Common myeloid progenitor, CD34-positive (primary cell): ENCODE results near the gene RSPH1.

ENCODE experiments used
- CTCF ChIA-PET: fragments of 350-600 bp; sonication (Branson Sonifier 250); formaldehyde crosslinking; loops from one replicate; lab custom pipeline; 2021; ENCODE audit warnings: antibody characterized with exemption; lab: Charles Lee
- POLR2A ChIA-PET: fragments of 350-600 bp; sonication (Branson Sonifier 250); formaldehyde crosslinking; loops from one replicate; lab custom pipeline; 2021; ENCODE audit warnings: antibody characterized with exemption; lab: Charles Lee
- DNase-seq, 3 donors: peaks; one replicate each; pipeline versions ENCODE4 v3.0.0 to v3.0.0-alpha.2; 2013
- H3K27ac ChIP-seq, 2 experiments: 1 replicate in 1 of 2; 2 replicates in 1 of 2; pipeline ENCODE4 v1.7.0; 2013; ENCODE audit warnings: inconsistent platforms in 2 of 2, low read length in 2 of 2, mild to moderate bottlenecking in 2 of 2, low read depth in 1 of 2, moderate library complexity in 1 of 2; ENCODE audit not compliant: severe bottlenecking in 2 of 2, insufficient read depth in 1 of 2, poor library complexity in 1 of 2
- H3K27me3 ChIP-seq, 5 experiments: replicated peaks in 2 of 5; 1 replicate in 3 of 5; 2 replicates in 2 of 5; pipeline versions ENCODE4 v1.6.1 to v1.7.0; 2013; ENCODE audit warnings: low read length in 4 of 5, mild to moderate bottlenecking in 2 of 5, moderate library complexity in 2 of 5, inconsistent platforms in 1 of 5; ENCODE audit not compliant: insufficient read depth in 5 of 5, control insufficient read depth in 4 of 5
- H3K36me3 ChIP-seq, 4 experiments: 1 replicate in 2 of 4; 2 replicates in 2 of 4; pipeline versions ENCODE4 v1.6.1 to v1.7.0; 2013; ENCODE audit warnings: low read length in 3 of 4, control low read depth in 1 of 4, mild to moderate bottlenecking in 1 of 4; ENCODE audit not compliant: control insufficient read depth in 4 of 4, insufficient read depth in 4 of 4
- H3K4me1 ChIP-seq, 4 experiments: 1 replicate in 3 of 4; 2 replicates in 1 of 4; pipeline versions ENCODE4 v1.6.1 to v1.7.1; 2013; ENCODE audit warnings: low read length in 3 of 4, mild to moderate bottlenecking in 3 of 4, control low read depth in 1 of 4, inconsistent platforms in 1 of 4, moderate library complexity in 1 of 4; ENCODE audit not compliant: control insufficient read depth in 4 of 4, insufficient read depth in 4 of 4; ENCODE audit errors: control extremely low read depth in 1 of 4
- H3K4me3 ChIP-seq, 7 experiments: 1 replicate in 4 of 7; 2 replicates in 3 of 7; pipeline versions ENCODE4 v1.5.1 to v1.7.0; 2013; ENCODE audit warnings: mild to moderate bottlenecking in 7 of 7, low read length in 6 of 7, moderate library complexity in 6 of 7, inconsistent platforms in 2 of 7, low read depth in 2 of 7, control low read depth in 1 of 7; ENCODE audit not compliant: insufficient read depth in 4 of 7, control insufficient read depth in 1 of 7; ENCODE audit errors: extremely low read depth in 1 of 7
- H3K9me3 ChIP-seq, 5 experiments: 1 replicate in 4 of 5; 2 replicates in 1 of 5; pipeline versions ENCODE4 v1.6.1 to v1.7.1; 2013; ENCODE audit warnings: low read length in 4 of 5, mild to moderate bottlenecking in 2 of 5, inconsistent platforms in 1 of 5, low read depth in 1 of 5, moderate library complexity in 1 of 5; ENCODE audit not compliant: control insufficient read depth in 4 of 5, insufficient read depth in 2 of 5; ENCODE audit errors: control extremely low read depth in 1 of 5
- WGBS: methylation state at CpG from one replicate; pipeline ENCODE4 v1.1.5; 2013; ENCODE audit not compliant: insufficient coverage; 5-methylcytosine and 5-hydroxymethylcytosine counted together

Gene RSPH1

DNA sequence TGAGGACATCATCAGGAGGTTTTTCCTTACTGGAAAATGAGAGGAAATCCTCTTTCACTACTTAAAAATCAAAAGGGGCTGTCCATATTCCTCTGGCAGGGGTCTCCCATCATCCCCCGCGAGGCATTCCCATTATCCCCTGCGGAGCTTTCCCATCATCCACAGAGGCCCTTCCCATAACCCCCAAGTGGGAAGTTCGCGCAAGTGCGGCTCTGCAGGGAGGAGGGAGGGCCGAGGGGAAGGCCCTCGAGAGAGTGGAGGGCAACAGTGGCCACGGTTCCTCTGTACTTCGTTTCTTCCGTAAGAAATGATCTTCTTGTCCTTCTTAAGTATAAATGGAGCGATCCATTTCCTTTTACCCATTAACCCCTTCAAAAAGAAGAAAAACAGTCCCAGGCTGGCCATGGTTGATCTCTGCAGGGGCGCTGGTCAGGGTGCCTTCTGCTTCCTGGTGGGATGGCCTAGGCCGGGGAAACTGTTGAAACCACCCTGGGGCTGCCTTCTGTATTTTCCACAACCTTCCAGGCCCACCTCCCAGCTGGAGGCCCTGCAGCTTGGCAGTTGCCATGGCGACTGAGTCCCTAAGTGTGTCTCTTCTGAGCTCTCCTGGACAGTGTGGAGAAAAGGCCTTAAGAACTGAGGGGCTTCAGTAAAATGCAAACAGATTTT, 3.6 kb upstream of the RSPH1 start:
- H3K36me3 ChIP-seq = no peaks in the 10 kb centered on the region
- POLR2A ChIA-PET = interaction anchor here (0.6 to 0.7 kb wide), 2 partner anchors 32 to 126 kb away, joined by 3 to 4 read pairs; no protein-coding TSS in a partner anchor
- H3K4me1 ChIP-seq = peaks cover 25 to 48% (median 44%) of the 10 kb centered on the region in 4 experiments
- DNase-seq = peak in 1 of 3 donors; percentile 29
- WGBS = 83% methylated on average over 7 of the region's 15 CpGs
- CTCF ChIA-PET = interaction anchor here (0.9 to 1.4 kb wide), 3 partner anchors 13 to 37 kb away, joined by 3 to 5 read pairs (median 4); no protein-coding TSS in a partner anchor
- H3K27me3 ChIP-seq = no peaks in the 10 kb centered on the region
- H3K4me3 ChIP-seq = no peak overlapping the region
- H3K27ac ChIP-seq = no peak overlapping the region
- no peaks in the 10 kb centered on the region for H3K9me3 ChIP-seq

DNA sequence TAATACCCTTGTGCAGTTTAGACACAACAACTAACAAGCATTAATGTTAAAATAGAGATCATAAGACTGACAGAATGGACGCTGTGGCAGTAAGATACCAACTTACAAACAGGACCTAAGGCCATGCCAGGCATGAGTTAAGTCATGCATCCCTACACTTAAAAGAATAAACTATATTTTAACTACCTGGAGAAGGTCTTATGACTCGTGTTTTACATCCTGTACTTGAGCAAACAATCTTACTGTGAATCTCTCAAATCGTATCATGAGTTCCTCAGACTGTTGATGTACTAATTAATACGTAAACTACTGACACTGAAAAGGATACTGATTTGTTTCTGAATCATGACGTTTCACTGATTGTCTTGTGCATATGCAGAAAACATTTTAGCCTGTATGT, 2.0 kb upstream of the RSPH1 start:
- DNase-seq = no peak
- ChIA-PET POLR2A (no interaction called here), CTCF (interaction anchor here (1.2 to 1.4 kb wide), 2 partner anchors 38 to 261 kb away, joined by 4 read pairs; no protein-coding TSS in a partner anchor)
- no peak overlapping the region for H3K27ac ChIP-seq
- no peak overlapping the region for H3K4me3 ChIP-seq
- 83% methylated on average over 2 of the region's 5 CpGs for WGBS
- no peaks in the 10 kb centered on the region for H3K27me3 ChIP-seq
- peaks cover 12 to 37% (median 31%) of the 10 kb centered on the region in 4 experiments for H3K4me1 ChIP-seq
- no peaks in the 10 kb centered on the region for H3K9me3 ChIP-seq
- H3K36me3 ChIP-seq = no peaks in the 10 kb centered on the region

DNA sequence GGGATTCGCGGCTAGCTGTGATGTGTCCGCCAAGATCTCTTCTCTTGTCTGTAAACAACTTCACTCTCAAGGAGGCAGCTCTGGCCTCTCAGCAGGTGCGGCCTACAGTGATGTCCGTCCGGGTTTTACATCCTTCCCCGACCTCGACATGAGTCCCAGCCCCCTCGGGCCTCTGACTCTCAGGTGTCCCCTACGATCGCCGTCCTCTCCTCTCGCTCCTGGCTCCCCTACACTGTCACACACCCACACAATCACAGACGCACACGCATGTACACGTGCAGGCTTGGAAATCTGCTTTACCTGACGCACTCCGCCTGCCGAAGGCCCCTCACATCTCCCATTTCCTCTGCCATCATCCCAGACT, 797 bp upstream of the RSPH1 start:
- Histone ChIP-seq H3K4me3 (peak overlapping the region; percentile 46 to 85 (median 69)), H3K27ac (peak overlapping the region; percentile 91 to 92), H3K9me3 (no peaks in the 10 kb centered on the region), H3K27me3 (no peaks in the 10 kb centered on the region), H3K4me1 (peaks cover 13 to 43% (median 34%) of the 10 kb centered on the region in 4 experiments), H3K36me3 (no peaks in the 10 kb centered on the region)
- ChIA-PET POLR2A (no interaction called here), CTCF (interaction anchor here (0.7 to 1.4 kb wide), 4 partner anchors 9 to 260 kb away, joined by 3 to 6 read pairs (median 4); no protein-coding TSS in a partner anchor)
- no peak for DNase-seq
- WGBS = 11% methylated on average over 13 of the region's 19 CpGs

DNA sequence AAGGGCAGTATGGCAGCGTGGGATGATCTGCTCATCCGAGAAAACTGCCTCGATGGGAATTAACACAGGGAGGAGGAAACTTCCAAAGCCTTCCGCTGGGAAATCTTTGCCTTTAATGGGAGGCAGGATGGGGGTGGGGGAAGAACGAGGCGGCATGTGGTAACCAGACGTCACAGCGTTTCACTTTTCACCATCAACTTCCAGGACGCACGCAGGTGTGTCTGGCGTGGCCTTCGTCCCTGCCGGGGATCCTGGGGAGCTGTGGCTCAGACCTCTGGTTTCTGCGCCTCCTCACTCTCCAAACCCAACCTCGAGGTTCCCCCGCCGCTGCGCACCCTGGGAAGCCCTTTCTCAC, 282 bp downstream of the RSPH1 start:
- Histone ChIP-seq H3K9me3 (no peaks in the 10 kb centered on the region), H3K4me1 (peaks cover 16 to 52% (median 39%) of the 10 kb centered on the region in 4 experiments), H3K27me3 (no peaks in the 10 kb centered on the region), H3K36me3 (no peaks in the 10 kb centered on the region), H3K27ac (peak overlapping the region in 1 of 2 experiments; percentile 41), H3K4me3 (peak overlapping the region; percentile 4 to 85 (median 69))
- no peak for DNase-seq
- CTCF ChIA-PET = interaction anchor here (0.9 to 1.5 kb wide), 5 partner anchors 8 to 29 kb away, joined by 3 to 5 read pairs (median 4); no protein-coding TSS in a partner anchor
- 3% methylated on average over 17 of the region's 18 CpGs for WGBS
- POLR2A ChIA-PET = interaction anchor here (0.8 kb wide), 1 partner anchor 18 kb away, joined by 3 read pairs; the partner anchor contains the start of gene SLC37A1

DNA sequence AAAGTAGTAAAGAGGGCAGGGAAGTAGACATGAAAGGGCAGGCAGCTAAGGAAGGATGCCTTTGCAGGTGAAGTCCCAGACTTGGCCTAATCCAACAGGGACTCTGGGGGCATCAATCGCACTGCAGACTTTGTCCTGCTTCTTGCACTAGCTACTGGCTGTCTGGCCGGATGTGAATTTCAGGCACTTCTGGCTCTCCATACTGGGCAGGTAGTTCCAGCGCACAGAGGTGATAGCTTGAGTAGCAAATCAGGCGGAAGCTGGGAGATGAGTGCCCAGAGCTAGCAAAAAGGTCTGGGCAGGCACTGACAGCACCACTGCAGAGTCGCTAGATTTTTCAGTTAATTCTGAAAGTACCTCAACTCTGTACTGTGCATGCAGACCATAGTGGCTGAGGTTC, 997 bp downstream of the RSPH1 start:
- no peak overlapping the region for H3K27ac ChIP-seq
- no peak for DNase-seq
- POLR2A ChIA-PET = no interaction called here
- H3K4me1 ChIP-seq = peaks cover 16 to 59% (median 44%) of the 10 kb centered on the region in 4 experiments
- H3K9me3 ChIP-seq = no peaks in the 10 kb centered on the region
- H3K27me3 ChIP-seq = no peaks in the 10 kb centered on the region
- WGBS = 96% methylated on average over 5 of the region's 5 CpGs
- H3K36me3 ChIP-seq = no peaks in the 10 kb centered on the region
- peak overlapping the region in 1 of 7 experiments; percentile 85 for H3K4me3 ChIP-seq
- CTCF ChIA-PET = interaction anchor here (1.0 to 1.5 kb wide), 3 partner anchors 8 to 28 kb away, joined by 3 to 5 read pairs (median 5); no protein-coding TSS in a partner anchor

DNA sequence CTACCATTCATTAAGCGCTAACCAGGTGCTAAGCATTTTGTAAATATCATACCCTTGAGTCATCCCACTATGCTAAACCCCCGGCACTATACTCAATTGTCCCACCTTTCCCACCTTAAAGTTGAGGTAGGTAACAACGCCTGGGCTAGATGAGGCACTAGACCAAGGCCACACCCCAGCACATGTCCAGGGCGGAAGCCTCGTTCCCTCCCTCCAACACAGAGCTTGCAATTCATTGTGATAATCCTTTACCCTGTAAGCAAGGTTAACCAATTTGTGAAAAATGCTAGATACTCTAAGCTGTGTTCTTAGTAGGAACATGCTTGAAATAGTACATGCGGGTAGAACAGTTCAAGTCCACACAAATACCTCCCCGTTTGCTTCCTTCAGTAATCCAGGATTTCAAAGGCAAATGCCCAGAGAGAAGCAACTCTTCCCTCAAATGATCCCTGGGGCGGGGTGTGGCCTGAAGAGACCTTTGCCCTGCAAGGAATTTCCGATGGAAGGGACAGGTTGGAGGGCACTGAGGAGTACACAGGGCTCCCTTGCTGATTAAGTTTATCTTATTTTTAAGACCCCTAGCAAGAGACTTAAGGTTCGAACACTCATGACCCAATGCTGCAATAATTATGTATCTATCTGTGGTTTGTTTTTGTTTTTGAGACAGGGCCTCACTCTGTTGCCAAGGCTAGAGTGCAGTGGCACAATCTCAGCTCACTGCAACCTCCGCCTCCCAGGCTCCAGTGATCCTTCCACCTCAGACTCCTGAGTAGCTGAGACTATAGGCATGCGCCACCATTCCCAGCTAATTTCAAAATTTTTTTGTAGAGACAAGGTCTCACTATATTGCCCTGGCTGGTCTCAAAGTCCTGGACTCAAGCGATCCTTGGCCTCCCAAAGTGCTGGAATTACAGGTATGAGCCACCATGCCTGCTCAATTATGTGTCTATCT, 2.6 kb downstream of the RSPH1 start:
- no peak for DNase-seq
- H3K4me1 ChIP-seq = peaks cover 16 to 63% (median 37%) of the 10 kb centered on the region in 4 experiments
- POLR2A ChIA-PET = no interaction called here
- no peaks in the 10 kb centered on the region for H3K36me3 ChIP-seq
- H3K4me3 ChIP-seq = no peak overlapping the region
- no peak overlapping the region for H3K27ac ChIP-seq
- no peaks in the 10 kb centered on the region for H3K27me3 ChIP-seq
- 92% methylated on average over 12 of the region's 13 CpGs for WGBS
- CTCF ChIA-PET = interaction anchor here (0.9 to 2.2 kb wide), 6 partner anchors 17 to 43 kb away, joined by 3 to 12 read pairs (median 5); no protein-coding TSS in a partner anchor
- no peaks in the 10 kb centered on the region for H3K9me3 ChIP-seq
